HepG2 (cell line): Measurements from ENCODE around the gene LTB4R2. TPM values are rescaled to one million over a fixed set of nuclear protein-coding genes. Genes with fewer than 3 reads are reported as not detected.
A peak's percentile ranks its signal among the peaks of the same experiment; 100 is the strongest.

ENCODE experiments used
- CCDC6 ChIP-seq: sonication (generic); formaldehyde crosslinking; IDR thresholded peaks from 2 replicates; pipeline ENCODE4 v1.8.1; 2022; ENCODE audit warnings: mild to moderate bottlenecking, missing genetic modification reagents, moderate library complexity
- ETV6 ChIP-seq: sonication (generic); formaldehyde crosslinking; conservative IDR thresholded peaks from 2 replicates; pipeline ENCODE4 v1.4.0; 2020; ENCODE audit warnings: missing genetic modification reagents
- IKZF1 ChIP-seq: fragments of 450-650 bp; IDR thresholded peaks from 2 replicates; pipeline ENCODE4 v1.7.1; 2016
- KDM5A ChIP-seq: fragments of 200-600 bp; sonication (generic); IDR thresholded peaks from 2 replicates; pipeline ENCODE4 v1.7.0; 2018; ENCODE audit warnings: antibody characterized with exemption, mild to moderate bottlenecking, low read length, borderline replicate concordance
- MBD4 ChIP-seq: IDR thresholded peaks from 2 replicates; pipeline ENCODE4 v1.6.1; 2012; ENCODE audit warnings: low read length, inconsistent platforms, borderline replicate concordance
- MIER3 ChIP-seq: IDR thresholded peaks from 2 replicates; pipeline ENCODE4 v1.6.1; 2016; ENCODE audit warnings: missing compliant biosample characterization, borderline replicate concordance
- NR1H2 ChIP-seq: sonication (generic); formaldehyde crosslinking; IDR thresholded peaks from 2 replicates; pipeline ENCODE4 v1.8.1; 2022; ENCODE audit warnings: low read depth, missing genetic modification reagents, borderline replicate concordance
- POLR2AphosphoS5 ChIP-seq: IDR thresholded peaks from 2 replicates; pipeline ENCODE4 v1.6.1; 2012; ENCODE audit warnings: low read depth, low read length
- PRMT3 ChIP-seq: sonication (generic); formaldehyde crosslinking; IDR thresholded peaks from 2 replicates; pipeline ENCODE4 v1.8.1; 2022; ENCODE audit warnings: low read depth, mild to moderate bottlenecking, moderate library complexity, missing genetic modification reagents, borderline replicate concordance
- RFX5 ChIP-seq: IDR thresholded peaks from 2 replicates; pipeline ENCODE4 v1.6.1; 2011; ENCODE audit warnings: low read depth, low read length, improper control_type of control experiment
- SAP130 ChIP-seq: IDR thresholded peaks from 2 replicates; pipeline ENCODE4 v1.6.1; 2016; ENCODE audit warnings: low read depth
- SNRNP70 ChIP-seq: fragments of 200-400 bp; formaldehyde crosslinking; IDR thresholded peaks from 2 replicates; pipeline ENCODE4 v1.6.1; 2017; ENCODE audit warnings: mild to moderate bottlenecking, low read depth, low read length, moderate library complexity
- ZFP37 ChIP-seq: sonication (generic); formaldehyde crosslinking; IDR thresholded peaks from 2 replicates; pipeline ENCODE4 v1.4.0; 2020; ENCODE audit warnings: missing genetic modification reagents, borderline replicate concordance
- ZFP62 ChIP-seq: sonication (generic); formaldehyde crosslinking; IDR thresholded peaks from 2 replicates; pipeline ENCODE4 v1.4.0; 2020; ENCODE audit warnings: missing genetic modification reagents
- ZNF34 ChIP-seq: sonication (generic); formaldehyde crosslinking; IDR thresholded peaks from 2 replicates; pipeline ENCODE4 v1.4.0; 2020; ENCODE audit warnings: mild to moderate bottlenecking, missing genetic modification reagents, borderline replicate concordance
- ZZZ3 ChIP-seq: sonication (generic); formaldehyde crosslinking; IDR thresholded peaks from 2 replicates; pipeline ENCODE4 v1.4.0; 2020; ENCODE audit warnings: missing genetic modification reagents, mild to moderate bottlenecking, borderline replicate concordance
- polyA plus RNA-seq, 8 experiments: library from polyadenylated mRNA; depleted of rRNA in 3 of 8; stranded (reverse) in 7 of 8; unstranded in 1 of 8; fragments of >200 nt; fragmentation: Illumina TruSeq in 4 of 8; extraction: Trizol in 4 of 8; gene quantifications; 2 replicates each; pipeline versions ENCODE4 v1.2.1 to v1.2.3, GENCODE V29; 2011 to 2016; ENCODE audit warnings: low read depth in 4 of 8, missing spikeins in 1 of 8, mixed read lengths in 1 of 8; ENCODE audit not compliant: insufficient read depth in 1 of 8
- total RNA-seq, 5 experiments: library from RNA; depleted of rRNA; stranded (reverse); fragments of >200 nt; fragmentation: Illumina TruSeq; extraction: Trizol; gene quantifications; 2 replicates each; pipeline ENCODE4 v1.2.3, GENCODE V29; 2016; ENCODE audit warnings: low read depth in 1 of 5
- TF ChIP-seq, protein P1 (sequence below): sonication (generic); formaldehyde crosslinking; IDR thresholded peaks from 2 replicates; pipeline ENCODE4 v1.4.0; 2020; ENCODE audit warnings: missing genetic modification reagents
- TF ChIP-seq, protein P2 (sequence below): sonication (generic); formaldehyde crosslinking; IDR thresholded peaks from 2 replicates; pipeline ENCODE4 v1.4.0; 2020; ENCODE audit warnings: mild to moderate bottlenecking, missing genetic modification reagents
- TF ChIP-seq, protein P3 (sequence below), 2 experiments: sonication (generic) in 1 of 2; formaldehyde crosslinking in 1 of 2; IDR thresholded peaks; 2 replicates each; pipeline versions ENCODE4 v1.4.0 to v1.6.1; 2018 to 2020; ENCODE audit warnings: missing genetic modification reagents in 2 of 2, borderline replicate concordance in 1 of 2, low read depth in 1 of 2, mild to moderate bottlenecking in 1 of 2, missing biosample characterization in 1 of 2

Gene LTB4R2
- total and polyA plus RNA-seq, 2 of the 13 experiments (the other 11 are each of a cell fraction or from before 2014, with no cell fraction given) = 3.9 to 6.9 TPM

DNA sequence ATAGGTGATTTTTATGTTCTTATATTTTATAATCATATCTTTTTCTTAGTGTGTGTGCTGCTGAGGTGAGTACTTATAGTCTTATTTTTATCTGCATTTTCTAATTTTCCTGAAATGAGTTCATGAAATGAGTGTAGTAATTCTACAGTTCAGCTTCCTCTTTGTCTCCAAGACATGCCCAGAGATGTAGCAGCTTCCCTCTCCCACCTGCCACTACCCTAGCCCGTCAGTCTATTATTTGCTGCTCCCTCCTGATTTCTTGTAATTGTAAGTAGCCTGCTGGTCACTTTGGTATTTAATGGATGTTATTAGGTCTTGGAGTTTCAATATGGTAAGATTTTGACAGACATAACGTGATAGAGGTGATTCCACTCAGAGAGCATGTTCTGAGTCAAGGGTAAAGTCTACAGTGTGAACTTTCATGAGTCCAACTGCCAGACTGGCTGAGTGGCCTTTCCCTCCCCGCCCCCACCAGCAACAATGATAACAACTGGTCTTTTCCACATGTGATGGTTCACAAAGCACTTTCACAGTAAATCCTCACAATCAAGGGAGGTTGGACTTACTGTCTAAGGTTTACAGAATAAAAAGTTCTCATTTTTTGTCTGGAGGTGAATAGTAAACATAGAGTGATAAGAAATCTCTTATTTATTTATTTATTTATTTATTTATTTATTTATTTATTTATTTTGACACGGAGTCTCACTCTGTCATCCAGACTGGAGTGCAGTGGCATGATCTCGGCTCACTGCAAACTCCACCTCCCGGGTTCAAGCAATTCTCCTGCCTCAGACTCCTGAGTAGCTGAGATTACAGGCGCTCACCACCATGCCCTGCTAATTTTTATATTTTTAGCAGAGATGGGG, 34.1 kb downstream of the LTB4R2 start (continued):
- TF ChIP-seq, protein P1, sequence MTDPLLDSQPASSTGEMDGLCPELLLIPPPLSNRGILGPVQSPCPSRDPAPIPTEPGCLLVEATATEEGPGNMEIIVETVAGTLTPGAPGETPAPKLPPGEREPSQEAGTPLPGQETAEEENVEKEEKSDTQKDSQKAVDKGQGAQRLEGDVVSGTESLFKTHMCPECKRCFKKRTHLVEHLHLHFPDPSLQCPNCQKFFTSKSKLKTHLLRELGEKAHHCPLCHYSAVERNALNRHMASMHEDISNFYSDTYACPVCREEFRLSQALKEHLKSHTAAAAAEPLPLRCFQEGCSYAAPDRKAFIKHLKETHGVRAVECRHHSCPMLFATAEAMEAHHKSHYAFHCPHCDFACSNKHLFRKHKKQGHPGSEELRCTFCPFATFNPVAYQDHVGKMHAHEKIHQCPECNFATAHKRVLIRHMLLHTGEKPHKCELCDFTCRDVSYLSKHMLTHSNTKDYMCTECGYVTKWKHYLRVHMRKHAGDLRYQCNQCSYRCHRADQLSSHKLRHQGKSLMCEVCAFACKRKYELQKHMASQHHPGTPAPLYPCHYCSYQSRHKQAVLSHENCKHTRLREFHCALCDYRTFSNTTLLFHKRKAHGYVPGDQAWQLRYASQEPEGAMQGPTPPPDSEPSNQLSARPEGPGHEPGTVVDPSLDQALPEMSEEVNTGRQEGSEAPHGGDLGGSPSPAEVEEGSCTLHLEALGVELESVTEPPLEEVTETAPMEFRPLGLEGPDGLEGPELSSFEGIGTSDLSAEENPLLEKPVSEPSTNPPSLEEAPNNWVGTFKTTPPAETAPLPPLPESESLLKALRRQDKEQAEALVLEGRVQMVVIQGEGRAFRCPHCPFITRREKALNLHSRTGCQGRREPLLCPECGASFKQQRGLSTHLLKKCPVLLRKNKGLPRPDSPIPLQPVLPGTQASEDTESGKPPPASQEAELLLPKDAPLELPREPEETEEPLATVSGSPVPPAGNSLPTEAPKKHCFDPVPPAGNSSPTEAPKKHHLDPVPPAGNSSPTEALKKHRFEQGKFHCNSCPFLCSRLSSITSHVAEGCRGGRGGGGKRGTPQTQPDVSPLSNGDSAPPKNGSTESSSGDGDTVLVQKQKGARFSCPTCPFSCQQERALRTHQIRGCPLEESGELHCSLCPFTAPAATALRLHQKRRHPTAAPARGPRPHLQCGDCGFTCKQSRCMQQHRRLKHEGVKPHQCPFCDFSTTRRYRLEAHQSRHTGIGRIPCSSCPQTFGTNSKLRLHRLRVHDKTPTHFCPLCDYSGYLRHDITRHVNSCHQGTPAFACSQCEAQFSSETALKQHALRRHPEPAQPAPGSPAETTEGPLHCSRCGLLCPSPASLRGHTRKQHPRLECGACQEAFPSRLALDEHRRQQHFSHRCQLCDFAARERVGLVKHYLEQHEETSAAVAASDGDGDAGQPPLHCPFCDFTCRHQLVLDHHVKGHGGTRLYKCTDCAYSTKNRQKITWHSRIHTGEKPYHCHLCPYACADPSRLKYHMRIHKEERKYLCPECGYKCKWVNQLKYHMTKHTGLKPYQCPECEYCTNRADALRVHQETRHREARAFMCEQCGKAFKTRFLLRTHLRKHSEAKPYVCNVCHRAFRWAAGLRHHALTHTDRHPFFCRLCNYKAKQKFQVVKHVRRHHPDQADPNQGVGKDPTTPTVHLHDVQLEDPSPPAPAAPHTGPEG (CRISPR knock-in tag) = no peak
- TF ChIP-seq ZFP62 (CRISPR knock-in tag) = no peak
- no peak for TF ChIP-seq SNRNP70
- no peak for TF ChIP-seq NR1H2 (CRISPR knock-in tag)
- TF ChIP-seq POLR2AphosphoS5 = no peak
- TF ChIP-seq ZZZ3 (CRISPR knock-in tag) = no peak
- TF ChIP-seq, protein P2, sequence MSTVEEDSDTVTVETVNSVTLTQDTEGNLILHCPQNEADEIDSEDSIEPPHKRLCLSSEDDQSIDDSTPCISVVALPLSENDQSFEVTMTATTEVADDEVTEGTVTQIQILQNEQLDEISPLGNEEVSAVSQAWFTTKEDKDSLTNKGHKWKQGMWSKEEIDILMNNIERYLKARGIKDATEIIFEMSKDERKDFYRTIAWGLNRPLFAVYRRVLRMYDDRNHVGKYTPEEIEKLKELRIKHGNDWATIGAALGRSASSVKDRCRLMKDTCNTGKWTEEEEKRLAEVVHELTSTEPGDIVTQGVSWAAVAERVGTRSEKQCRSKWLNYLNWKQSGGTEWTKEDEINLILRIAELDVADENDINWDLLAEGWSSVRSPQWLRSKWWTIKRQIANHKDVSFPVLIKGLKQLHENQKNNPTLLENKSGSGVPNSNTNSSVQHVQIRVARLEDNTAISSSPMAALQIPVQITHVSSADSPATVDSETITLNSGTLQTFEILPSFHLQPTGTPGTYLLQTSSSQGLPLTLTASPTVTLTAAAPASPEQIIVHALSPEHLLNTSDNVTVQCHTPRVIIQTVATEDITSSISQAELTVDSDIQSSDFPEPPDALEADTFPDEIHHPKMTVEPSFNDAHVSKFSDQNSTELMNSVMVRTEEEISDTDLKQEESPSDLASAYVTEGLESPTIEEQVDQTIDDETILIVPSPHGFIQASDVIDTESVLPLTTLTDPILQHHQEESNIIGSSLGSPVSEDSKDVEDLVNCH (CRISPR knock-in tag) = no peak
- peak; percentile 74; the same call in 1 of the 2 replicates for TF ChIP-seq MIER3 (CRISPR knock-in tag)
- TF ChIP-seq MBD4 = no peak
- TF ChIP-seq KDM5A = no peak
- peak; percentile 69 for TF ChIP-seq SAP130 (CRISPR knock-in tag)
- TF ChIP-seq ETV6 = no peak
- TF ChIP-seq, protein P3, sequence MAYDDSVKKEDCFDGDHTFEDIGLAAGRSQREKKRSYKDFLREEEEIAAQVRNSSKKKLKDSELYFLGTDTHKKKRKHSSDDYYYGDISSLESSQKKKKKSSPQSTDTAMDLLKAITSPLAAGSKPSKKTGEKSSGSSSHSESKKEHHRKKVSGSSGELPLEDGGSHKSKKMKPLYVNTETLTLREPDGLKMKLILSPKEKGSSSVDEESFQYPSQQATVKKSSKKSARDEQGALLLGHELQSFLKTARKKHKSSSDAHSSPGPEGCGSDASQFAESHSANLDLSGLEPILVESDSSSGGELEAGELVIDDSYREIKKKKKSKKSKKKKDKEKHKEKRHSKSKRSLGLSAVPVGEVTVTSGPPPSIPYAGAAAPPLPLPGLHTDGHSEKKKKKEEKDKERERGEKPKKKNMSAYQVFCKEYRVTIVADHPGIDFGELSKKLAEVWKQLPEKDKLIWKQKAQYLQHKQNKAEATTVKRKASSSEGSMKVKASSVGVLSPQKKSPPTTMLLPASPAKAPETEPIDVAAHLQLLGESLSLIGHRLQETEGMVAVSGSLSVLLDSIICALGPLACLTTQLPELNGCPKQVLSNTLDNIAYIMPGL (CRISPR knock-in tag; IDR thresholded peaks at IDR 0.05; ENCODE audit: borderline replicate concordance in 1 of 2, low read depth in 1 of 2) = peak; percentile 32 to 40; a peak in 1 of 4 replicates
- no peak for TF ChIP-seq RFX5
- TF ChIP-seq PRMT3 (CRISPR knock-in tag) = no peak
- no peak for TF ChIP-seq CCDC6 (CRISPR knock-in tag)
- no peak for TF ChIP-seq IKZF1
- TF ChIP-seq ZFP37 (CRISPR knock-in tag) = no peak
- no peak for TF ChIP-seq ZNF34
